Measurements from ENCODE around the gene EML3. TPM values are rescaled to one million over a fixed set of nuclear protein-coding genes. Genes with fewer than 3 reads are reported as not detected.
"Not testable (repeated sequence)": the region's sequence is repeated elsewhere in the genome, so short reads cannot be mapped to it uniquely, and the experiment has no call there.

Gene EML3, protein sequence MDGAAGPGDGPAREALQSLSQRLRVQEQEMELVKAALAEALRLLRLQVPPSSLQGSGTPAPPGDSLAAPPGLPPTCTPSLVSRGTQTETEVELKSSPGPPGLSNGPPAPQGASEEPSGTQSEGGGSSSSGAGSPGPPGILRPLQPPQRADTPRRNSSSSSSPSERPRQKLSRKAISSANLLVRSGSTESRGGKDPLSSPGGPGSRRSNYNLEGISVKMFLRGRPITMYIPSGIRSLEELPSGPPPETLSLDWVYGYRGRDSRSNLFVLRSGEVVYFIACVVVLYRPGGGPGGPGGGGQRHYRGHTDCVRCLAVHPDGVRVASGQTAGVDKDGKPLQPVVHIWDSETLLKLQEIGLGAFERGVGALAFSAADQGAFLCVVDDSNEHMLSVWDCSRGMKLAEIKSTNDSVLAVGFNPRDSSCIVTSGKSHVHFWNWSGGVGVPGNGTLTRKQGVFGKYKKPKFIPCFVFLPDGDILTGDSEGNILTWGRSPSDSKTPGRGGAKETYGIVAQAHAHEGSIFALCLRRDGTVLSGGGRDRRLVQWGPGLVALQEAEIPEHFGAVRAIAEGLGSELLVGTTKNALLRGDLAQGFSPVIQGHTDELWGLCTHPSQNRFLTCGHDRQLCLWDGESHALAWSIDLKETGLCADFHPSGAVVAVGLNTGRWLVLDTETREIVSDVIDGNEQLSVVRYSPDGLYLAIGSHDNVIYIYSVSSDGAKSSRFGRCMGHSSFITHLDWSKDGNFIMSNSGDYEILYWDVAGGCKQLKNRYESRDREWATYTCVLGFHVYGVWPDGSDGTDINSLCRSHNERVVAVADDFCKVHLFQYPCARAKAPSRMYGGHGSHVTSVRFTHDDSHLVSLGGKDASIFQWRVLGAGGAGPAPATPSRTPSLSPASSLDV
- total RNA-seq (2014; rRNA removed; shearing (Covaris generic)), result 9.1 and 9.7 TPM in 2 replicates
- polyA plus RNA-seq (2015; cell fraction: cytosol; rRNA removed), result 23.8 and 25.9 TPM in 2 replicates
- 192 and 209 TPM in 2 replicates for polyA plus RNA-seq (2015; cell fraction: nucleus; rRNA removed)

DNA sequence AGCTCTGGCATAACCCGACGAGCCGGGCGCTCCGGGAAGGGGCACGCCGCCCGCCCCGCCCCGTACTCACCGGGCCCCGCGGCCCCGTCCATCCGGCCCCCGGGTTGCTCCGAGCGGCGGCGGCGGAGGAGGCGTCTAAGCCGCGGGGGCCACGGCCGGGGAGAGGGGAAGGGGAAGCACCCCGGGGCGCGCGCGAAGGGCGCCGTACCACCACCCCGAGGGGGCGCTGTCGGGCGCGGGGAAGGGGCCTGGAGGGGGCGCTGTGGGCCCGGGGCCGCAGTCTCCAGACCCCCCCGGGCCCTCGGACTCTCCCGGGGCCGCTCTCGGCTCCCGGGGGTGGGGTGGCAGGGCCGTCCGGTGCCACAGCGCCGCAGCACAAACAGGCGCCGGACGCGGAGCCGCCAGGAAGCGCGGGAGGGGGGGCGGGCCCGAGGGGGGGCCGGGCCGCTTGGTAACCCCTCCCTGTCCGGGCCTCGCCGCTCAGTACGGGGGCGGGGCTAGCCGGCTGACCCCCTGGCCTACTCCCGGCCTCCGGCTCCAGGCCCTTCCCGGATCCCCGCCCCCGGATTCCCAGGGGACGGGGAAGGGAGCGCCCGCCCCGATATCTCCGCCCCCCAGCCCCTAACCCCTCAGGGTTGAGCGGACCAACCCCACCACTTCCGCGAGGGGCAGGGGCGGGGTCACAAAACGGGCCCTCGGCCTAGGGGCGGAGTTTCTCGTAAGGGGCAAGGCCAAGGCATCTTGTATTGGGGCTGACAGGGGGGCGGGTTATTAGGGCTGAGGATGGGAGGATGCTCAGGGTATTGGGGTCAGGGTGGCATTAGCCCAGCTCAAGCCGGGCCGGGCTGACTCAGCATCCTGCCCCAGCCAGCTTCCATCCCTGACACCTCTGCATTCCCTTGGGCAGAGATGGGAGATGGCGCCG lies at the start of gene EML3, which contains the start of gene ROM1:
Gene EML3 (minus strand): TSS at position 410 of the 925 bp plus-strand sequence. CDS start 318 bp downstream, at position 92.
Gene ROM1 (plus strand): TSS at position 892 of the 925 bp plus-strand sequence. CDS start 25 bp downstream, at position 917.
- DNase-seq (ENCODE audit: low read depth, low spot score), result peak; percentile 78
- in situ Hi-C loops (cut with HindIII; ENCODE audit: low pct_unique_long_range_greater_than_20kb, low sequenced_read_pairs), result no loop called here

- DNase-seq (ENCODE audit: low read depth, low spot score), result no peak
- in situ Hi-C loops (cut with HindIII; ENCODE audit: low pct_unique_long_range_greater_than_20kb, low sequenced_read_pairs), result no loop called here
These were observed 44.3 kb upstream of the EML3 start for GRCh38 chr11:62656796-62657429.

DNA sequence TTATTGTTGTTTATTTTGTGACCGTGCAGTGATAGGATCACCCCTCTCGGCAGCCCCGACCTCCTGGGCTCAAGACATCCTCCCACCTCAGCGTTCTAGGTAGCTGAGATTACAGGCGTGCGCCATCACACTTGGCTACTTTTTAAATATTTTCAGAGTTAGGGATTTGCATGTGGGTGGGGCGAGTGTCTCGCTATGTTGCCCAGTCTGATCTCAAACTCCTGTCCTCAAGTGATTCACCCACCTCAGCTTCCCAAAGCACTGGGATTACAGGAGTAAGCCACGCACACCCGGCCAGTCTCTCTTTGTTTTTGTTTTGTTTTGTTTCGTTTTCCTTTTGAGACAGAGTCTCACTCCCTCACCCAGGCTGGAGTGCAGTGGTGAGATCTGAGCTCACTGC lies 41.7 kb upstream of the EML3 start:
- no peak for DNase-seq (ENCODE audit: low read depth, low spot score)
- in situ Hi-C loops (cut with HindIII; ENCODE audit: low pct_unique_long_range_greater_than_20kb, low sequenced_read_pairs), result no loop called here

- in situ Hi-C loops (cut with HindIII; ENCODE audit: low pct_unique_long_range_greater_than_20kb, low sequenced_read_pairs), result no loop called here
- DNase-seq (ENCODE audit: low read depth, low spot score), result no peak
These were observed 39.8 kb upstream of the EML3 start for GRCh38 chr11:62652161-62653006.

DNA sequence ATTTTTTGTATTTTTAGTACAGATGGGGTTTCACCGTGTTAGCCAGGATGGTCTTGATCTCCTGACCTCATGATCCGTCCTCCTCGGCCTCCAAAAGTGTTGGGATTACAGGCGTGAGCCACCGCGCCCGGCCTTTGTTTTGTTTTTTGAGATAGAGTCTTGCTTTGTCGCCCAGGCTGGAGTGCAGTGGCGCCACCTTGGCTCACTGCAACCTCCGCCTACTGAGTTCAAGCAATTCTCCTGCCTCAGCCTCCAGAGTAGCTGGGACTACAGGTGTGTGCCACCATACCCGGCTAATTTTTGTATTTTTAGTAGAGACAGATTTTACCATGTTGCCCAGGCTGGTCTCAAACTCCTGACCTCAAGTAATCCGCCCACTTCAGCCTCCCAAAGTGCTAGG lies 37.7 kb upstream of the EML3 start:
- in situ Hi-C loops (cut with HindIII; ENCODE audit: low pct_unique_long_range_greater_than_20kb, low sequenced_read_pairs); DNase-seq (ENCODE audit: low read depth, low spot score): not testable (repeated sequence)

GRCh38 chr11:62649486-62649885 lies 36.9 kb upstream of the EML3 start:
- no peak for DNase-seq (ENCODE audit: low read depth, low spot score)
- in situ Hi-C loops (cut with HindIII; ENCODE audit: low pct_unique_long_range_greater_than_20kb, low sequenced_read_pairs), result no loop called here

GRCh38 chr11:62648967-62649364 lies 36.4 kb upstream of the EML3 start:
- no peak for DNase-seq (ENCODE audit: low read depth, low spot score)
- in situ Hi-C loops (cut with HindIII; ENCODE audit: low pct_unique_long_range_greater_than_20kb, low sequenced_read_pairs), result no loop called here

GRCh38 chr11:62648185-62648966 lies 35.8 kb upstream of the EML3 start:
- in situ Hi-C loops (cut with HindIII; ENCODE audit: low pct_unique_long_range_greater_than_20kb, low sequenced_read_pairs), result no loop called here
- DNase-seq (ENCODE audit: low read depth, low spot score), result no peak

GRCh38 chr11:62647609-62648005 lies 35.0 kb upstream of the EML3 start:
- in situ Hi-C loops (cut with HindIII; ENCODE audit: low pct_unique_long_range_greater_than_20kb, low sequenced_read_pairs), result no loop called here
- no peak for DNase-seq (ENCODE audit: low read depth, low spot score)

GRCh38 chr11:62646825-62647608 lies 34.4 kb upstream of the EML3 start:
- in situ Hi-C loops (cut with HindIII; ENCODE audit: low pct_unique_long_range_greater_than_20kb, low sequenced_read_pairs), result no loop called here
- no peak for DNase-seq (ENCODE audit: low read depth, low spot score)

GRCh38 chr11:62645946-62646824 lies 33.6 kb upstream of the EML3 start, which contains the start of gene GANAB:
Gene GANAB, minus strand, starts transcription at chr11:62646613. Its CDS starts 14 bp downstream, at chr11:62646599.
- in situ Hi-C loops (cut with HindIII; ENCODE audit: low pct_unique_long_range_greater_than_20kb, low sequenced_read_pairs), result no loop called here

DNA sequence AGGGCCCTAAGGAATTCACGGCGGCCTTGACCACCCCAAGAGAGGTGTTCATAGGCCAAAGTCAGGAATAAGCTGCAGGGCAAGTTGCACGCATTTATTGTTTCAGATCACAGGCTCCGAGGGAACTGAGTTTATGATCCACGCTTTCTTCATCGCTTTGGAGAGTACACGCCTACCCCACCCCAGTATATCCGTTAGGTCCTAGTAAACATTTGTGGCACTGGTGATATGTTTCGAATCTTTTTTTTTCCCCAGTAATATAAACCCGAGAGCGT lies 33.0 kb upstream of the EML3 start:
- in situ Hi-C loops (cut with HindIII; ENCODE audit: low pct_unique_long_range_greater_than_20kb, low sequenced_read_pairs), result no loop called here
- DNase-seq (ENCODE audit: low read depth, low spot score), result no peak

More at GRCh38 chr11:62645946-62646824, 33.6 kb upstream of the EML3 start, which contains the start of gene GANAB:
- DNase-seq (ENCODE audit: low read depth, low spot score), result peak; percentile 96

DNA sequence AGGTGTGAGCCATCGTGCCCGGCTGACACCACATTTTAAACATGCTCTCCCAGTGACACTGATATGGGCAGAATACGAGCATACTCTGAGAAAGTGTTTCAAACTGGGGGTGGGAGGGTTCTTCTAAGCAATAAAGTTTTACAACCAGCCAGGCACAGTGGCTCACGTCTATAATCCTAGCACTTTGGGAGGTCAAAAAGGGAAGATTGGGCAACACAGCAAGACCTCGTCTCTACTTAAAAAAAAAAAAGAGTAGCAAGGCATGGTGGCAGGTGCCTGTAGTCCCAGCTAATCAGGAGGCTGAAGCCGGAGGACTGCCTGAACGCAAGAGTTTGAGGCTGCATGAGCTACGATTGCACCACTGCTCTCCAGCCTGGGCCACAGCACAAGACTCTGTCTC lies 31.6 kb upstream of the EML3 start:
- in situ Hi-C loops (cut with HindIII; ENCODE audit: low pct_unique_long_range_greater_than_20kb, low sequenced_read_pairs), result no loop called here
- DNase-seq (ENCODE audit: low read depth, low spot score), result no peak

DNA sequence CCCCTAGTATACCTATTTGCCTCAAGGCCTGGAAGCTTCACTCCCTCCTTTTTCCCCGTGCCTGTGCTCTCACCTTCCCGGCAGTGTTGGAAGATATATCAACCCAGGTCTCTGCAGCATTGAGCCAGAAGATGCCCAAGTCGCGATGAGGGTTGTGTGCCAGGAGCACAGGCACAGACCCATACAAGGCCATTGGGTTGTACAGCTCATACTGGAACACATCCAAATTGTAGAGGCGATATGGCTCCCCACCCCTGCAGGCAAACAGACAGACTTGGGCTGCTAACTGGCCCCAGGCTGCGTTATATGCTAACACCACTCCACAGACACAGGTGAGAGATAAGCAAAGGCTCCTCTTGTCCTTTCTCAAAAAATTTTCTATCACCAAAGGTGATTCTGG lies 19.9 kb upstream of the EML3 start:
- DNase-seq (ENCODE audit: low read depth, low spot score), result no peak
- in situ Hi-C loops (cut with HindIII; ENCODE audit: low pct_unique_long_range_greater_than_20kb, low sequenced_read_pairs), result no loop called here
